HepG2 (cell line): Measurements from ENCODE around the gene AGTRAP. TPM values are rescaled to one million over a fixed set of nuclear protein-coding genes. Genes with fewer than 3 reads are reported as not detected.

Experiments used
- ARID3A ChIP-seq: IDR thresholded peaks from 2 replicates; pipeline ENCODE4 v1.6.1; 2012; ENCODE audit warnings: low read depth, low read length, improper control_type of control experiment
- ARNTL ChIP-seq: sonication (generic); formaldehyde crosslinking; IDR thresholded peaks from 2 replicates; pipeline ENCODE4 v1.4.0; 2020; ENCODE audit warnings: mild to moderate bottlenecking, missing genetic modification reagents
- BRF2 ChIP-seq: sonication (generic); formaldehyde crosslinking; IDR thresholded peaks from 2 replicates; pipeline ENCODE4 v1.8.1; 2022; ENCODE audit warnings: mild to moderate bottlenecking, missing genetic modification reagents
- CREB3 ChIP-seq: sonication (generic); formaldehyde crosslinking; IDR thresholded peaks from 2 replicates; pipeline ENCODE4 v1.5.0; 2020; ENCODE audit warnings: missing genetic modification reagents
- GATA4 ChIP-seq: sonication (generic); IDR thresholded peaks from 2 replicates; pipeline ENCODE4 v1.6.1; 2016; ENCODE audit warnings: antibody characterized with exemption, low read depth, borderline replicate concordance
- HNRNPLL ChIP-seq: fragments of 200-400 bp; formaldehyde crosslinking; IDR thresholded peaks from 2 replicates; pipeline ENCODE4 v1.6.1; 2017; ENCODE audit warnings: mild to moderate bottlenecking, low read depth, low read length; ENCODE audit not compliant: poor library complexity, severe bottlenecking
- MAZ ChIP-seq, 2 experiments: sonication (generic) in 1 of 2; formaldehyde crosslinking in 1 of 2; IDR thresholded peaks; 2 replicates each; pipeline versions ENCODE4 v1.5.0 to v1.6.1; 2012 to 2020; ENCODE audit warnings: low read depth in 2 of 2, mild to moderate bottlenecking in 2 of 2, borderline replicate concordance in 1 of 2, improper control_type of control experiment in 1 of 2, low read length in 1 of 2, missing genetic modification reagents in 1 of 2, moderate library complexity in 1 of 2
- NPAS2 ChIP-seq: sonication (generic); formaldehyde crosslinking; IDR thresholded peaks from 2 replicates; pipeline ENCODE4 v1.8.0; 2022; ENCODE audit warnings: mild to moderate bottlenecking, missing genetic modification reagents, borderline replicate concordance
- SALL1 ChIP-seq: sonication (generic); formaldehyde crosslinking; IDR thresholded peaks from 2 replicates; pipeline ENCODE4 v1.8.0; 2022; ENCODE audit warnings: mild to moderate bottlenecking, missing genetic modification reagents
- SRSF9 ChIP-seq: fragments of 200-400 bp; formaldehyde crosslinking; IDR thresholded peaks from 2 replicates; pipeline ENCODE4 v1.6.1; 2018; ENCODE audit warnings: borderline replicate concordance, mild to moderate bottlenecking, low read depth, low read length; ENCODE audit not compliant: insufficient read depth, poor library complexity, severe bottlenecking
- ZNF383 ChIP-seq: sonication (generic); formaldehyde crosslinking; IDR thresholded peaks from 2 replicates; pipeline ENCODE4 v1.4.0; 2020; ENCODE audit warnings: missing genetic modification reagents, mild to moderate bottlenecking, borderline replicate concordance
- ZNF543 ChIP-seq: sonication (generic); formaldehyde crosslinking; IDR thresholded peaks from 2 replicates; pipeline ENCODE4 v1.4.0; 2020; ENCODE audit warnings: mild to moderate bottlenecking, missing genetic modification reagents
- ZNF550 ChIP-seq: sonication (generic); formaldehyde crosslinking; IDR thresholded peaks from 2 replicates; pipeline ENCODE4 v1.4.0; 2020; ENCODE audit warnings: mild to moderate bottlenecking, missing genetic modification reagents, borderline replicate concordance
- ZNF552 ChIP-seq: sonication (generic); formaldehyde crosslinking; IDR thresholded peaks from 2 replicates; pipeline ENCODE4 v1.9.0; 2022; ENCODE audit warnings: missing genetic modification reagents, mild to moderate bottlenecking, borderline replicate concordance
- ZNF609 ChIP-seq: sonication (generic); formaldehyde crosslinking; IDR thresholded peaks from 2 replicates; pipeline ENCODE4 v1.4.0; 2020; ENCODE audit warnings: mild to moderate bottlenecking, missing genetic modification reagents, borderline replicate concordance
- ZNF883 ChIP-seq: sonication (generic); formaldehyde crosslinking; IDR thresholded peaks from 2 replicates; pipeline ENCODE4 v1.5.1; 2020; ENCODE audit warnings: mild to moderate bottlenecking, missing genetic modification reagents; ENCODE audit errors: not compliant biosample characterization
- ZSCAN22 ChIP-seq: sonication (generic); formaldehyde crosslinking; IDR thresholded peaks from 2 replicates; pipeline ENCODE4 v1.4.0; 2020; ENCODE audit warnings: mild to moderate bottlenecking, missing genetic modification reagents
- polyA plus RNA-seq, 8 experiments: library from polyadenylated mRNA; depleted of rRNA in 3 of 8; stranded (reverse) in 7 of 8; unstranded in 1 of 8; fragments of >200 nt; fragmentation: Illumina TruSeq in 4 of 8; extraction: Trizol in 4 of 8; gene quantifications; 2 replicates each; pipeline versions ENCODE4 v1.2.1 to v1.2.3, GENCODE V29; 2011 to 2016; ENCODE audit warnings: low read depth in 4 of 8, missing spikeins in 1 of 8, mixed read lengths in 1 of 8; ENCODE audit not compliant: insufficient read depth in 1 of 8
- total RNA-seq, 5 experiments: library from RNA; depleted of rRNA; stranded (reverse); fragments of >200 nt; fragmentation: Illumina TruSeq; extraction: Trizol; gene quantifications; 2 replicates each; pipeline ENCODE4 v1.2.3, GENCODE V29; 2016; ENCODE audit warnings: low read depth in 1 of 5

Gene AGTRAP
- total and polyA plus RNA-seq, 2 of the 13 experiments (the other 11 are each of a cell fraction or from before 2014, with no cell fraction given), result 28.3 to 32.0 TPM

GRCh38 chr1:11735854-11736745 is at the start of gene AGTRAP (continued):
- no peak for TF ChIP-seq MAZ (IDR thresholded peaks at IDR 0.05; ENCODE audit: borderline replicate concordance, low read depth, low read length)
- peak; percentile 38; the same call in 1 of the 2 replicates for TF ChIP-seq MAZ (CRISPR knock-in tag; IDR thresholded peaks at IDR 0.05; ENCODE audit: low read depth)
- no peak for TF ChIP-seq NPAS2 (CRISPR knock-in tag)
- 0 out of 2 replicates have a peak, but pooled peaks have one; percentile 18 for TF ChIP-seq ZNF609
- 0 out of 2 replicates have a peak, but pooled peaks have one; percentile 5 for TF ChIP-seq GATA4
- peak; percentile 87 for TF ChIP-seq HNRNPLL
- no peak for TF ChIP-seq SRSF9
- TF ChIP-seq ZNF550 (CRISPR knock-in tag), result no peak
- peak; percentile 46; the same call in 1 of the 2 replicates for TF ChIP-seq ZNF543
- no peak for TF ChIP-seq ZSCAN22 (CRISPR knock-in tag)
- TF ChIP-seq ARNTL (CRISPR knock-in tag), result peak; percentile 46; the same call in 1 of the 2 replicates
- peak; percentile 71 for TF ChIP-seq ZNF883 (CRISPR knock-in tag)
- TF ChIP-seq ZNF552 (CRISPR knock-in tag), result 0 out of 2 replicates have a peak, but pooled peaks have one; percentile 25
- no peak for TF ChIP-seq ARID3A
- TF ChIP-seq BRF2, result 0 out of 2 replicates have a peak, but pooled peaks have one; percentile 17
- peak; percentile 58; the same call in 1 of the 2 replicates for TF ChIP-seq SALL1 (CRISPR knock-in tag)
- no peak for TF ChIP-seq CREB3 (CRISPR knock-in tag)
- no peak for TF ChIP-seq ZNF383 (CRISPR knock-in tag)
